Measurements from ENCODE around the gene UBA52. TPM values are rescaled to one million over a fixed set of nuclear protein-coding genes. Genes with fewer than 3 reads are reported as not detected.
"Not testable (repeated sequence)": the region's sequence is repeated elsewhere in the genome, so short reads cannot be mapped to it uniquely, and the experiment has no call there.

Gene UBA52
- total RNA-seq, 2 donors from 2014 or later, result 991 to 1,174 TPM

DNA sequence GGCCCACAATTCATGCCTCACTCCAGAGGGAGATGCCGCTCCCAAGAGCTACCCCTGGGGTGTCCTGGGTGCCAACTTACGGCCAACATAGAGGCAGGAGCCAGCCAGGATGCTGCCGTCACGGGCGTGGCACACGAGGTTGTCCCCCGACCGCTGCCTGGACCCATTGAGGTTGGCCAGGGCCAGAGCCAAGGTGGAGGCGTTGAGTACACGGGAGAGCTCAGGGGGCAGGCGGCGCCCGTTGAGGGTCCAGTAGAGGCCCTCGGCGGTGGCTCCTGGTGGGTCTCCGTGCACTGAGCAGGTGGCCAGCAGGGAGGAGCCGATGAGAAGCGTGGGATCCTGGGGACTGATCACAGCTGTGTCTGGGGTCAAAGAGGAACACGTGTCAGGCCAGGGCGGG lies 27.8 kb downstream of the UBA52 start:
- H3K9ac ChIP-seq (ENCODE audit: low read depth in 2 of 2, low read length in 2 of 2), result no peak overlapping the region
- H3K9me3 ChIP-seq, result no peaks in the 10 kb centered on the region
- no peak for DNase-seq
- TF ChIP-seq, protein P1, sequence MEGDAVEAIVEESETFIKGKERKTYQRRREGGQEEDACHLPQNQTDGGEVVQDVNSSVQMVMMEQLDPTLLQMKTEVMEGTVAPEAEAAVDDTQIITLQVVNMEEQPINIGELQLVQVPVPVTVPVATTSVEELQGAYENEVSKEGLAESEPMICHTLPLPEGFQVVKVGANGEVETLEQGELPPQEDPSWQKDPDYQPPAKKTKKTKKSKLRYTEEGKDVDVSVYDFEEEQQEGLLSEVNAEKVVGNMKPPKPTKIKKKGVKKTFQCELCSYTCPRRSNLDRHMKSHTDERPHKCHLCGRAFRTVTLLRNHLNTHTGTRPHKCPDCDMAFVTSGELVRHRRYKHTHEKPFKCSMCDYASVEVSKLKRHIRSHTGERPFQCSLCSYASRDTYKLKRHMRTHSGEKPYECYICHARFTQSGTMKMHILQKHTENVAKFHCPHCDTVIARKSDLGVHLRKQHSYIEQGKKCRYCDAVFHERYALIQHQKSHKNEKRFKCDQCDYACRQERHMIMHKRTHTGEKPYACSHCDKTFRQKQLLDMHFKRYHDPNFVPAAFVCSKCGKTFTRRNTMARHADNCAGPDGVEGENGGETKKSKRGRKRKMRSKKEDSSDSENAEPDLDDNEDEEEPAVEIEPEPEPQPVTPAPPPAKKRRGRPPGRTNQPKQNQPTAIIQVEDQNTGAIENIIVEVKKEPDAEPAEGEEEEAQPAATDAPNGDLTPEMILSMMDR (IDR thresholded peaks at IDR 0.05), result no peak
- H3K27ac ChIP-seq, result no peak overlapping the region
- peaks cover 44% of the 10 kb centered on the region for H3K27me3 ChIP-seq
- no peak overlapping the region for H3K4me3 ChIP-seq
- intact Hi-C loops (cut with DNase I), result no loop called here
- H3K4me1 ChIP-seq, result peaks cover 9% of the 10 kb centered on the region
- no peaks in the 10 kb centered on the region for H3K36me3 ChIP-seq

DNA sequence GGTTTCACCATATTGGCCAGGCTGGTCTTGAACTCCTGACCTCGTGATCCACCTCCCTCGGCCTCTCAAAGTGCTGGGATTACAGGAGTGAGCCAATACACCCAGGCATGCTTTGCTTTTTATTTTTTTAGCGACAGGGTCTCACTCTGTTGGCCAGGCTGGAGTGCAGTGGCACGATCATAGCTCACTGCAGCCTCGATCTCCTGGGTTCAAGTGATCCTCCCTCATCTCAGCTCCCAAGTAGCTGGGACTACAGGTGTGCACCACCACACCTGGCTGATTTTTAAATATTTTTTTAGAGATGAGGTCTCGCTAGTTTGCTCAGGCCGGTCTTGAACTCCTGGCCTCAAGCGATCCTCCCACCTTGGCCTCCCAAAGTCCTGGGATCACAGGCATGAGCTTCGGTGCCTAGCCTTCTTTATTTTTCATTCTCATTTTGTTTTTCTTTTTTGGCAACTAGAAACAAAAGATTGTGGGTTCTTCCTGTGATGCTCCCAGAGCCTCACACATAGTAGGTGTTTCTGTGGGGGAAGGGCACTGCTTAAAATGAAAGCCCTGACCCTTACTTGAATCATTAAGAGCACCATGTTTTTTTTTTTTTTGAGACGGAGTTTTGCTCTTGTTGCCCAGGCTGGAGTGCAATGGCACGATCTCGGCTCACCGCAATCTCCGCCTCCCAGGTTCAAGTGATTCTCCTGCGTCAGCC lies 29.2 kb downstream of the UBA52 start:
- H3K4me1 ChIP-seq; H3K4me3 ChIP-seq; H3K27ac ChIP-seq; H3K36me3 ChIP-seq; H3K9me3 ChIP-seq; H3K9ac ChIP-seq (ENCODE audit: low read depth in 2 of 2, low read length in 2 of 2); DNase-seq; intact Hi-C loops (cut with DNase I): not testable (repeated sequence)
- H3K27me3 ChIP-seq, result peaks cover 49% of the 10 kb centered on the region

DNA sequence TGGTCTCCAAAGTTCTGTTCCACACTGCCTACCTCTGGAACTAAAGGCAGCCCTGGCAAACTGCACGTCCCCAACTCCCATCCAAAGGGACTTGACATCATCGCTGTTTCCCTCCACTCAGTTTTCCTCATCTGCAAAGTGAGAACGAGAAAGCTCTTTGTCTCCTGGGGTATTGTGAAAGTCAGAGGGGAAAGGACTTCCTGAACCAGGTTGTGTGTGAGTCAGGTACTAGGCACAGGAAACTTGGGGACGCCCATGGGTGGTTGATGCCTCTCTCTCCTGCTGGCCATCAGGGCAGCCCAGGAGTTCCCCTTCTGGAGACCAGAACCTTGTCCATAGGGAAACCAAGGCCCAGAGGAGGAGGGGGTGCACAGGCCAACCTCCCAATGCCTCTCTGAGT lies 30.2 kb downstream of the UBA52 start:
- TF ChIP-seq, protein P1 (IDR thresholded peaks at IDR 0.05), result no peak
- intact Hi-C loops (cut with DNase I), result no loop called here
- no peak for DNase-seq
- Histone ChIP-seq H3K27me3 (peaks cover 55% of the 10 kb centered on the region), H3K36me3 (no peaks in the 10 kb centered on the region), H3K9me3 (no peaks in the 10 kb centered on the region), H3K9ac (ENCODE audit: low read depth in 2 of 2, low read length in 2 of 2) (no peak overlapping the region), H3K4me3 (no peak overlapping the region), H3K27ac (no peak overlapping the region), H3K4me1 (no peaks in the 10 kb centered on the region)

DNA sequence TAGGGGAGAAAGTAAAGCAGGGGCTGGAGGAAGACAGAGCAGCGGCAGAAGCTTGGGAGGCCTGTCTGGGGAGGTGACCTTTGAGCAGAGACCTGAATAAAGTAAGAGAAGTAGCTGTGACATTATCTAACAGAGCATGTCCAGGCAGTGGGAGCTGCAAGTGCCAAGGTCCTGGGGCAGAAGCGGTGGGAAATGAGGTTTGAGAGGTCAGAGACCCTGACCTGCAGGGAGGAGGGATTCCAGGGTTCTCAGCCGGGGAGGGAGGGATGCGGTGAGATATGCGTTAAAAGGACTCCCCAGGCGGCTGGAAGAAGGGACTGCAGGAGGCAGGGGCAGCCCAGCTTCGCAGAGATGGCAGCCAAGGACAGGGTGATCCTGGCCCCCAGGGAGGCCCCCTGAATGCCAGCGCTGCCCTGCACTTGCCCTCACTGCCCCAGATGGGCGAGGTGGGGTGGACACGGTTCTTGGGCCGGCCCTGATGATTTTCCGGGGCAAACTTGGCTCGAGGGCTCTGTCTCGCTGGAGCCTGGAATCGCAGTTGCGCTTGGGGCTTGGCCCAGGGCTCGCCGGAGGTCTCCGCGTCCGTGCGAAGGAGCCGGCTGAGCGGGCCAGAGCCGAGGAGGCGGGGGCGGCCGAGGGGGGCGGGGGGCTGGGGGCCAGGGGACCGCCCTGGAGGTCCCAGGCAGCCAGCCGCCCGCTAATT lies 31.7 kb downstream of the UBA52 start:
- intact Hi-C loops (cut with DNase I), result no loop called here
- Histone ChIP-seq H3K9ac (ENCODE audit: low read depth in 2 of 2, low read length in 2 of 2) (no peak overlapping the region), H3K27me3 (peaks cover 63% of the 10 kb centered on the region), H3K4me3 (no peak overlapping the region), H3K27ac (no peak overlapping the region), H3K36me3 (no peaks in the 10 kb centered on the region), H3K9me3 (no peaks in the 10 kb centered on the region), H3K4me1 (no peaks in the 10 kb centered on the region)
- TF ChIP-seq, protein P1 (IDR thresholded peaks at IDR 0.05), result no peak
- no peak for DNase-seq

DNA sequence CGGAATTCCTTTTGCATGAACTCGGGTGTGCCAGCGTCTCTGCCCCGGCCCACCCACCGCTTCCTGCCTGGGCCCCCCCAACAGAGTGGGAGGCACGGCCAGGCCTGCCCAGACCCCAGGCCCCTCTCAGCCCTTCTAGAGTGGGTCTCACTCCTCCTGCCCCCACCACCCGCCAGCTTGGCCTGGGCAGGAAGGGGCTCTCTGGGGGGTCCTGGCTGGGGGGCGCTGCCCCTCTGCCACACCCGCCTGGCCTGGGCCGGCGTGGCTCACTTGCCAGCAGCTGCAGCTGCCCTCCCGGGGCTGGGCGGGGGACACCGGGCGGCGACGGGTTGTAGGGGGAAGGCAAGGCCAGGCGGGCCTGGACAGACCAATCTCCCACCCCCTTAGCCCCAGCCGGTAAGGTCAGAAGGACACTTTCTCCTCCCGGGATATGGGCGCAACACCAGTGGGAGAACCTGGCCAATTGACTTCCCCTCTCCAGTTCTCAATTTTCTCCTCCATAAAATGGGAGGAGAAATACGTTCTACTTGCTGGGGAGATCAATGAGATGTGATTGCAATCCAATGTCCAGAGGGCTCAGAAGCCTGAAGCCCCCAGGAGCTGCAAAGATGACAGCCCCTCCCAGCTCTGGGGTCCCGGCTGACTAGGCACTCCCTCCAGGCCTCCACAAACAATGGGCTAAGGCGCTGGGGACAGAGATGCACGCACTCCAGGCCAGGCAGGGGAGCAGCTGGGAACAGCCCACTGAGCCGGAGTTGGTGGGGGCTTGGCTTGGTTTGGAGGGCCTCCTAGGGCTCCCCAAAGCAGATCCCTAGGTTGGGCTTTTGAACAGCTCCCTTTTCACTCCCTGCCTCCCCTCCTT lies 32.5 kb downstream of the UBA52 start:
- H3K36me3 ChIP-seq, result no peaks in the 10 kb centered on the region
- DNase-seq, result no peak
- no peak overlapping the region for H3K27ac ChIP-seq
- H3K9ac ChIP-seq (ENCODE audit: low read depth in 2 of 2, low read length in 2 of 2), result no peak overlapping the region
- intact Hi-C loops (cut with DNase I), result no loop called here
- H3K27me3 ChIP-seq, result peaks cover 68% of the 10 kb centered on the region
- H3K4me3 ChIP-seq, result no peak overlapping the region
- H3K9me3 ChIP-seq, result no peaks in the 10 kb centered on the region
- TF ChIP-seq, protein P1 (IDR thresholded peaks at IDR 0.05), result no peak
- no peaks in the 10 kb centered on the region for H3K4me1 ChIP-seq
